Calu3 (cell line): ENCODE results near the gene ZMYM1. TPM values are rescaled to one million over a fixed set of nuclear protein-coding genes. Genes with fewer than 3 reads are reported as not detected.

Source experiments
- BruUV-seq: library from RNA; stranded (reverse); fragments of 400-500 nt; replicated peaks from 2 replicates; lab custom pipeline; 2021; lab: Mats Ljungman, UMichigan
- CTCF ChIA-PET: fragments of 300-600 bp; sonication (Branson Sonifier 250); formaldehyde crosslinking; loops from one replicate; lab custom pipeline; 2022; ENCODE audit warnings: antibody characterized with exemption; lab: Charles Lee
- DNase-seq: peaks from one replicate; pipeline ENCODE4 v3.0.0; 2022
- H3K27ac Mint-ChIP-seq: one replicate; pipeline ENCODE4 v1.8.0; 2022; ENCODE audit warnings: mixed read lengths; ENCODE audit not compliant: unreplicated experiment
- H3K27me3 Mint-ChIP-seq: one replicate; pipeline ENCODE4 v1.8.0; 2022; ENCODE audit warnings: mixed read lengths; ENCODE audit not compliant: unreplicated experiment
- H3K36me3 Mint-ChIP-seq: one replicate; pipeline ENCODE4 v1.8.0; 2022; ENCODE audit warnings: mild to moderate bottlenecking, moderate library complexity, mixed read lengths; ENCODE audit not compliant: insufficient read depth, unreplicated experiment
- H3K4me1 Mint-ChIP-seq: one replicate; pipeline ENCODE4 v1.8.0; 2022; ENCODE audit warnings: mild to moderate bottlenecking, low read depth, mixed read lengths; ENCODE audit not compliant: unreplicated experiment
- H3K4me3 Mint-ChIP-seq: one replicate; pipeline ENCODE4 v1.8.0; 2022; ENCODE audit warnings: mild to moderate bottlenecking, low read depth, moderate library complexity, mixed read lengths; ENCODE audit not compliant: unreplicated experiment
- H3K9me3 Mint-ChIP-seq: one replicate; pipeline ENCODE4 v1.8.0; 2022; ENCODE audit warnings: low read depth, mixed read lengths; ENCODE audit not compliant: unreplicated experiment
- intact Hi-C: fragments of 100-400 bp; cut with micrococcal nuclease; formaldehyde crosslinking; loops from one replicate; pipeline ENCODE4 v1.10.0; 2022; ENCODE audit not compliant: unreplicated experiment
- total RNA-seq: library from RNA; stranded (reverse); gene quantifications from 2 replicates; pipeline ENCODE4 v1.2.3, GENCODE V29; 2022
- TF ChIP-seq, protein P1 (sequence below): fragments of 200-600 bp; IDR thresholded peaks from one replicate; pipeline ENCODE4 v1.8.0; 2022; ENCODE audit warnings: antibody characterized with exemption; ENCODE audit not compliant: unreplicated experiment

ZMYM1 gene
- total RNA-seq, 1 experiment from 2014 or later, result 40.2 TPM

DNA sequence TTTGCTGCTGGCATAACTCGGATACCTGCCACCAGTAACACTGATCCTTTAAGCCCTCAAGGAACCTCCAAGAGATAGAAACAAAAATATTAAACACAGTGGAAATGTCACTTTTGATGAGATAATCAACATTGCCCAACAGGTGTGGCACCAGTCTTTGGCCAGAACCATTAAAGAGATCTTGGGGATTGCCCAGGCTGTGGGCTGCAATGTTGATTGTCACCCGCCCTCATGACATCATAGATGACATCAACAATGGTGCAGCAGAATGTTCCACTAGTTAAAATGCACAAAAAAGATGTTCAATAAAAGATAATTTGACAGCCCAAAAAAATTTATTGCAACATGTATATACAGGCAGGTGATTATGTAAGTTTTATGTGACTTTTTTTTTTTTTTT, 20.2 kb upstream of the ZMYM1 start:
- TF ChIP-seq, protein P1, sequence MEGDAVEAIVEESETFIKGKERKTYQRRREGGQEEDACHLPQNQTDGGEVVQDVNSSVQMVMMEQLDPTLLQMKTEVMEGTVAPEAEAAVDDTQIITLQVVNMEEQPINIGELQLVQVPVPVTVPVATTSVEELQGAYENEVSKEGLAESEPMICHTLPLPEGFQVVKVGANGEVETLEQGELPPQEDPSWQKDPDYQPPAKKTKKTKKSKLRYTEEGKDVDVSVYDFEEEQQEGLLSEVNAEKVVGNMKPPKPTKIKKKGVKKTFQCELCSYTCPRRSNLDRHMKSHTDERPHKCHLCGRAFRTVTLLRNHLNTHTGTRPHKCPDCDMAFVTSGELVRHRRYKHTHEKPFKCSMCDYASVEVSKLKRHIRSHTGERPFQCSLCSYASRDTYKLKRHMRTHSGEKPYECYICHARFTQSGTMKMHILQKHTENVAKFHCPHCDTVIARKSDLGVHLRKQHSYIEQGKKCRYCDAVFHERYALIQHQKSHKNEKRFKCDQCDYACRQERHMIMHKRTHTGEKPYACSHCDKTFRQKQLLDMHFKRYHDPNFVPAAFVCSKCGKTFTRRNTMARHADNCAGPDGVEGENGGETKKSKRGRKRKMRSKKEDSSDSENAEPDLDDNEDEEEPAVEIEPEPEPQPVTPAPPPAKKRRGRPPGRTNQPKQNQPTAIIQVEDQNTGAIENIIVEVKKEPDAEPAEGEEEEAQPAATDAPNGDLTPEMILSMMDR, result no peak
- Mint-ChIP-seq H3K27me3 (peaks cover 23% of the 10 kb centered on the region), H3K4me1 (peaks cover 8% of the 10 kb centered on the region), H3K4me3 (no peak overlapping the region), H3K36me3 (no peaks in the 10 kb centered on the region), H3K9me3 (peaks cover 9% of the 10 kb centered on the region), H3K27ac (no peak overlapping the region)
- DNase-seq, result no peak
- CTCF ChIA-PET, result no interaction called here
- BruUV-seq, result no TSS peak
- intact Hi-C loops, result no loop called here

GRCh38 chr1:35062518-35063196, 16.5 kb upstream of the ZMYM1 start:
- no TSS peak for BruUV-seq
- TF ChIP-seq, protein P1, result no peak
- Mint-ChIP-seq H3K9me3 (peaks cover 6% of the 10 kb centered on the region), H3K27me3 (peaks cover 13% of the 10 kb centered on the region), H3K27ac (no peak overlapping the region), H3K36me3 (no peaks in the 10 kb centered on the region), H3K4me3 (no peak overlapping the region), H3K4me1 (peaks cover 8% of the 10 kb centered on the region)
- intact Hi-C loops, result no loop called here
- CTCF ChIA-PET, result interaction anchor here (0.6 kb wide), 2 partner anchors 13 to 1238 kb away, joined by 3 to 5 read pairs; no protein-coding TSS in a partner anchor
- DNase-seq, result peak; percentile 14

- H3K9me3 Mint-ChIP-seq, result no peaks in the 10 kb centered on the region
- no peak overlapping the region for H3K27ac Mint-ChIP-seq
- no peaks in the 10 kb centered on the region for H3K4me1 Mint-ChIP-seq
- TF ChIP-seq, protein P1, result no peak
- intact Hi-C loops, result no loop called here
- no TSS peak for BruUV-seq
- DNase-seq, result no peak
- H3K4me3 Mint-ChIP-seq, result no peak overlapping the region
- no peaks in the 10 kb centered on the region for H3K27me3 Mint-ChIP-seq
- no peaks in the 10 kb centered on the region for H3K36me3 Mint-ChIP-seq
- CTCF ChIA-PET, result no interaction called here
Measured at GRCh38 chr1:35064265-35064664, 14.9 kb upstream of the ZMYM1 start.

- no peaks in the 10 kb centered on the region for H3K9me3 Mint-ChIP-seq
- intact Hi-C loops, result no loop called here
- CTCF ChIA-PET, result no interaction called here
- DNase-seq, result no peak
- TF ChIP-seq, protein P1, result no peak
- peaks cover 17% of the 10 kb centered on the region for H3K27me3 Mint-ChIP-seq
- no peaks in the 10 kb centered on the region for H3K36me3 Mint-ChIP-seq
- no peak overlapping the region for H3K27ac Mint-ChIP-seq
- H3K4me1 Mint-ChIP-seq, result no peaks in the 10 kb centered on the region
- BruUV-seq, result no TSS peak
- no peak overlapping the region for H3K4me3 Mint-ChIP-seq
Measured at GRCh38 chr1:35069746-35070145, 9.4 kb upstream of the ZMYM1 start.
